CD8-positive, alpha-beta memory T cell (primary cell): ENCODE results near the gene MOK. TPM values are rescaled to one million over a fixed set of nuclear protein-coding genes. Genes with fewer than 3 reads are reported as not detected.
A peak's percentile ranks its signal among the peaks of the same experiment; 100 is the strongest.

ENCODE experiments used
- CTCF ChIA-PET: fragments of 350-600 bp; sonication (Branson Sonifier 250); formaldehyde crosslinking; loops from one replicate; lab custom pipeline; 2021; ENCODE audit warnings: antibody characterized with exemption; lab: Charles Lee
- POLR2A ChIA-PET: fragments of 350-600 bp; sonication (Branson Sonifier 250); formaldehyde crosslinking; loops from one replicate; lab custom pipeline; 2021; ENCODE audit warnings: antibody characterized with exemption; lab: Charles Lee
- DNase-seq, 5 donors: peaks; one replicate each; pipeline versions ENCODE4 v3.0.0 to v3.0.0-alpha.2; 2020 to 2022; ENCODE audit warnings: mixed read lengths in 1 of 5
- H3K27ac ChIP-seq: one replicate; pipeline ENCODE4 v1.7.0; 2013; ENCODE audit warnings: low read depth, mild to moderate bottlenecking, low read length, moderate library complexity
- H3K27me3 ChIP-seq: 2 replicates; pipeline ENCODE4 v1.7.0; 2013; ENCODE audit warnings: low read length, mild to moderate bottlenecking; ENCODE audit not compliant: insufficient read depth, poor library complexity, severe bottlenecking
- H3K36me3 ChIP-seq: 2 replicates; pipeline ENCODE4 v1.7.0; 2013; ENCODE audit warnings: mild to moderate bottlenecking, low read length, moderate library complexity; ENCODE audit not compliant: insufficient read depth
- H3K4me1 ChIP-seq: 2 replicates; pipeline ENCODE4 v1.7.0; 2013; ENCODE audit warnings: mild to moderate bottlenecking, low read length, moderate library complexity; ENCODE audit not compliant: insufficient read depth
- H3K4me3 ChIP-seq: 2 replicates; pipeline ENCODE4 v1.7.0; 2013; ENCODE audit warnings: mild to moderate bottlenecking, low read length
- H3K9me3 ChIP-seq: 2 replicates; pipeline ENCODE4 v1.7.0; 2013; ENCODE audit warnings: mild to moderate bottlenecking, low read length
- H3K27ac Mint-ChIP-seq, 8 donors: one replicate each; pipeline ENCODE4 v1.8.0; 2020 to 2021; ENCODE audit warnings: mixed read lengths in 8 of 8, mild to moderate bottlenecking in 6 of 8, inconsistent platforms in 3 of 8, moderate library complexity in 3 of 8
- H3K27me3 Mint-ChIP-seq, 2 donors: one replicate each; pipeline ENCODE4 v1.8.0; 2020 to 2021; ENCODE audit warnings: mixed read lengths in 2 of 2, mild to moderate bottlenecking in 1 of 2, moderate library complexity in 1 of 2
- H3K36me3 Mint-ChIP-seq, 3 donors: one replicate each; pipeline ENCODE4 v1.8.0; 2020 to 2021; ENCODE audit warnings: mixed read lengths in 3 of 3, inconsistent platforms in 1 of 3, mild to moderate bottlenecking in 1 of 3
- H3K4me1 Mint-ChIP-seq, 3 donors: one replicate each; pipeline ENCODE4 v1.8.0; 2020 to 2021; ENCODE audit warnings: mixed read lengths in 3 of 3, inconsistent platforms in 1 of 3, mild to moderate bottlenecking in 1 of 3
- H3K4me3 Mint-ChIP-seq, 7 donors: one replicate each; pipeline ENCODE4 v1.8.0; 2020 to 2021; ENCODE audit warnings: mixed read lengths in 7 of 7, mild to moderate bottlenecking in 6 of 7, moderate library complexity in 4 of 7, inconsistent platforms in 2 of 7
- H3K9me3 Mint-ChIP-seq, 5 donors: one replicate each; pipeline ENCODE4 v1.8.0; 2020 to 2022; ENCODE audit warnings: mixed read lengths in 5 of 5, mild to moderate bottlenecking in 3 of 5, moderate library complexity in 2 of 5, inconsistent platforms in 1 of 5
- polyA plus RNA-seq: library from polyadenylated mRNA; unstranded; fragments of 300-500 nt; fragmentation: Illumina TruSeq; gene quantifications from one replicate; pipeline ENCODE4 v1.2.3, GENCODE V29; 2021
- total RNA-seq, 2 experiments: library from RNA; stranded (reverse); gene quantifications; one replicate each; pipeline ENCODE4 v1.2.3, GENCODE V29; 2021

The MOK gene
- total and polyA plus RNA-seq, 3 experiments from 2014 or later: 2.8 to 7.3 (median 5.8) TPM

DNA sequence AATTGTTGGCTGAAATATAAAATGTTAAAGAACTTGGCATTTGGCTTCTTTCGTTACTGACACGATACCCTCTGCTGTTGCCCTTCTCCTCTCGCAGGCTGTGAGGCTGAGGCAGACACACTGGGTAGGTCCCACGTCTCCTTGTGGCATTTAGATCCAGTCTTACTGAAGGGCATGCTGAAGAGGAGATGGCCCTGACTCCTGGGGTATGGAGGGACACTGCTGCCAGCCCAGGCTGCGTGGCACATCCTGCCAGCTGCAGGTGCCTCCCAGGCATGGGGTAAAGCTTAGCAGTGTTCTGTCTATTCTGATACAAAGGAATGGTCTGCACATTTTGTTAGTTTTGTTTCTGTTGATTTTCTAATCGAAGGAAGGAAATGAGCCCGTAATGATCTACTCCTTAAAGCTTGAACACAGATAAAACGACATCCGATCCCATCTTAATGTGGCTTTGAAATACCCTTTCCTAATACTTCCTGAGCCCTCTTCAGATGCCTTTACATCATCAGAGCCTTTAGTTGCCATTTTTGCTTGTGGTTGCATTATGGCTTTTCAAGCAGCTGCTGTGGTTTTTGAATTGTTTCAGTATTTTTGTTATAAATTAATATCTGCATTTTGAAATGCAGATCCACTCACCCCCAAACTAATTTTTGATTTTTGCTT is 104.1 kb downstream of the MOK start:
- CTCF ChIA-PET: no interaction called here
- peaks cover 0 to 2% of the 10 kb centered on the region in 2 donors for H3K27me3 Mint-ChIP-seq
- POLR2A ChIA-PET: no interaction called here

DNA sequence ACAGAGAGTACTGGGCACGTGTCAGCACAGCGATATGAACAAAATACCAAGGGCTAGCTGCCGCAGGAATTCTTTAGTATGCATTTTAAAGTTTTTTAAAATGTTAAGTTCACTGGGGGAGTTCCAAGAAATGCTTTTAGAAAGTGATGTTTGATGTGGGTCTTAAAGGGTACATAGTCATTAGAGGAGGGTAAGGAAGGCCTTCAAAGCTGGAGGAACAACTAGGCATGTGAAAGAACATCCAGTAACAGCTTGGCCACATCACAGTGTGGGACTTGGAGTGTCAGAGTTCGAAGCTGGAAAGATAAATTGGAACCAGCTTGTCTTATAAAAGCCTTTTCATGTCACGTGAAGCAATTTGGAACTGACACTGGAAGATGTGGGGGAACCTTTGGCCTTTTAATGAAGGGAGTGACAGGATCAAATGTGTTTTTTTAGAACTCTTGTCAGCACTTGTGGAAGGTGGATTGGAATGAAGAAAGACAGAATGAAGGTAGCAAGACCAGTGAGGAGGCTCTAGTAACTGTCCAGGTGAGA is 107.6 kb downstream of the MOK start:
- Histone ChIP-seq H3K4me3 (no peak overlapping the region), H3K9me3 (no peaks in the 10 kb centered on the region), H3K27ac (no peak overlapping the region), H3K27me3 (no peaks in the 10 kb centered on the region), H3K36me3 (no peaks in the 10 kb centered on the region), H3K4me1 (peaks cover 32% of the 10 kb centered on the region)
- peak overlapping the region in 6 of 8 donors; percentile 0 to 82 (median 50) for H3K27ac Mint-ChIP-seq
- H3K27me3 Mint-ChIP-seq: peaks cover 0 to 2% of the 10 kb centered on the region in 2 donors
- H3K9me3 Mint-ChIP-seq: no peaks in the 10 kb centered on the region
- DNase-seq: no peak
- ChIA-PET CTCF (no interaction called here), POLR2A (no interaction called here)
- no peak overlapping the region for H3K4me3 Mint-ChIP-seq
- H3K36me3 Mint-ChIP-seq: peaks cover 0 to 74% (median 19%) of the 10 kb centered on the region in 3 donors
- H3K4me1 Mint-ChIP-seq: peaks cover 65 to 81% (median 78%) of the 10 kb centered on the region in 3 donors

More for the DNA sequence above, 104.1 kb downstream of the MOK start:
- Histone ChIP-seq H3K4me3 (no peak overlapping the region), H3K27me3 (no peaks in the 10 kb centered on the region), H3K9me3 (no peaks in the 10 kb centered on the region), H3K36me3 (peaks cover 4% of the 10 kb centered on the region), H3K4me1 (peaks cover 32% of the 10 kb centered on the region), H3K27ac (no peak overlapping the region)
- H3K27ac Mint-ChIP-seq: peak overlapping the region; percentile 7 to 86 (median 48)
- DNase-seq: peak in 2 of 5 donors; percentile 15 to 30
- peak overlapping the region in 6 of 7 donors; percentile 6 to 71 (median 51) for H3K4me3 Mint-ChIP-seq
- H3K36me3 Mint-ChIP-seq: peaks cover 0 to 82% (median 17%) of the 10 kb centered on the region in 3 donors
- H3K9me3 Mint-ChIP-seq: no peaks in the 10 kb centered on the region
- peaks cover 55 to 67% (median 61%) of the 10 kb centered on the region in 3 donors for H3K4me1 Mint-ChIP-seq

DNA sequence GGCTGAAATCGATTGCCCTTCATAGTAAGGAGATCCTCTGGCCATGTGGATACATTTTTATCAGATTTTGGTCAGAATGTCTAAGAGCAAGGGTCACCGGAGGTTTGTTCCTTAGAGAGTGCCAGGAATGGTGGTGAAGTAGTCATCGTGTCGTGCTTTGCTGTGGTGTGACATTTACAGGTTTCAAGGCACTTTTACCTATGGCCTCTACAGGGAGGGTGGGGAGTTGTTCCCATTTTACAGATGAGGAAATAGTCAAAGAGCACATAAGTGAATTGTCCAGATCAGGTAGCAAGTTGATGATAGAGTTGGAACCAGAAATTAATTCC is 108.1 kb downstream of the MOK start:
- H3K4me1 Mint-ChIP-seq: peaks cover 63 to 80% (median 77%) of the 10 kb centered on the region in 3 donors
- Histone ChIP-seq H3K27me3 (no peaks in the 10 kb centered on the region), H3K4me1 (peaks cover 32% of the 10 kb centered on the region), H3K36me3 (no peaks in the 10 kb centered on the region), H3K27ac (no peak overlapping the region), H3K4me3 (no peak overlapping the region), H3K9me3 (no peaks in the 10 kb centered on the region)
- ChIA-PET POLR2A (no interaction called here), CTCF (no interaction called here)
- no peak overlapping the region for H3K4me3 Mint-ChIP-seq
- H3K27me3 Mint-ChIP-seq: peaks cover 0 to 2% of the 10 kb centered on the region in 2 donors
- H3K9me3 Mint-ChIP-seq: no peaks in the 10 kb centered on the region
- H3K27ac Mint-ChIP-seq: peak overlapping the region in 4 of 8 donors; percentile 27 to 47 (median 34)
- H3K36me3 Mint-ChIP-seq: peaks cover 0 to 71% (median 19%) of the 10 kb centered on the region in 3 donors
- no peak for DNase-seq

DNA sequence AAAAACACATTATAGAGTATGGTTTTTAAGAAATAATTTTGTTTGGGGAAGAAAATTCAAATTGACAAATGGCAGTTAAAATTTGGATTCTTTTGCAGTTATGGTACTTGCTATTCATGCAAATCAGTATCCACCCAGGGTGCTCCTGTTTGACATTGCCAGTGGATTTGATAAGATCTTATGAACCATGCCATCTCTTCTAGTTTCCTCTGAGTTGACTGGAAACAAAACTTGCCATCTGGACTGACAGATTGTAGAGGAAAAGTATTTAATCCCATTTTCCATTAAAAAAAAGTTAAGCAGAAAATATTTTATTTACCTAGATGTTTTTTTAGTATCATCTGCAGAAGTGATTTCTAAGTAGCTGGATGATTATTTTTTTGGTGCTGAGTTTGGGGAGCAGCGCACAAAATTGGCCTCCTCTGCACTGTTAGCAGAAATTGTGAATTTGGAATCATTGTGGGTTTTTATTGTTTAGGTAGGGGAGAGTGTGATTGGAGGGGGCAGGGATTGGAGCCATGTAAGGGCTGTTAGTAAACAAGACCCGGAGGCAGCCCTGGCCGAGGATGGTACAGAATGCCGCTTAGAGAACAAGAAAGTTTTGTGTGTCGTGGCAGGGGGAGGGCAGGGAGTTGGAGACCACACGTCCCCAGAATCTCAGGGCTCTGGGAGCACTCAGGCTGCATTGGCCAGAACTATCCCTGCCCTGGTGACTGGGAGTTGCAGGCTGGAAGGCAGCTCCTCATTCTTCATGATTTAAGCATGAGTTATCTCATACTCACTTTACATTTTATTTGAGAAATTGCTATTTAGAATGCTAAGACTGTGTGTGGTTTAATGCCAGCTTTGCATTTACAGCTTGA is 108.7 kb downstream of the MOK start:
- H3K9me3 Mint-ChIP-seq: no peaks in the 10 kb centered on the region
- ChIA-PET CTCF (no interaction called here), POLR2A (interaction anchor here (0.6 kb wide), 1 partner anchor 98 kb away, joined by 7 read pairs; no protein-coding TSS in a partner anchor)
- Histone ChIP-seq H3K27me3 (no peaks in the 10 kb centered on the region), H3K4me1 (peaks cover 28% of the 10 kb centered on the region), H3K9me3 (no peaks in the 10 kb centered on the region), H3K36me3 (no peaks in the 10 kb centered on the region), H3K4me3 (no peak overlapping the region), H3K27ac (no peak overlapping the region)
- H3K4me3 Mint-ChIP-seq: no peak overlapping the region
- H3K27me3 Mint-ChIP-seq: peaks cover 0 to 2% of the 10 kb centered on the region in 2 donors
- no peak for DNase-seq
- peak overlapping the region in 2 of 8 donors; percentile 27 to 73 for H3K27ac Mint-ChIP-seq
- H3K4me1 Mint-ChIP-seq: peaks cover 61 to 78% (median 76%) of the 10 kb centered on the region in 3 donors
- peaks cover 0 to 67% (median 19%) of the 10 kb centered on the region in 3 donors for H3K36me3 Mint-ChIP-seq

DNA sequence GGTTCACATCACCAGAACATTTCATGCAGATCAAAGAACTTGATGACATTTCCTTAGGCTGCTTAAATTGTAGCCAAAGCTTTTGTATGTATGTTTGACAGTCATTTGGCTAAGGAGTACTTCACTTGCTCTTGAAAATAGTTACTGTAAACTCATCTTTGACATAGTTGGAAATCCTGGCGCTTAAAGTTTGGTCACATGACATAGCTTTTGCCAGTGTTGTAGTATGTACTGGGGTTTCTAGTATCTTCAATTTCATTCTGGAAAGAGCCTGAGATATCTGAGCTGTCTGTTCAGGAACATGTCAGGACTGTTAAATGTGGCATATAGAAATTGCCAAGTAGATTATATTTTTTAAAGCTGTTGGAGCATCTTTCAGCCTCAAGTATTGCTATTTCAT is 109.5 kb downstream of the MOK start:
- Mint-ChIP-seq H3K27me3 (peaks cover 0 to 2% of the 10 kb centered on the region in 2 donors), H3K27ac (no peak overlapping the region), H3K36me3 (peaks cover 0 to 62% (median 19%) of the 10 kb centered on the region in 3 donors), H3K4me3 (no peak overlapping the region), H3K4me1 (peaks cover 55 to 74% (median 73%) of the 10 kb centered on the region in 3 donors), H3K9me3 (no peaks in the 10 kb centered on the region)
- no peaks in the 10 kb centered on the region for H3K36me3 ChIP-seq
- CTCF ChIA-PET: no interaction called here
- POLR2A ChIA-PET: interaction anchor here (0.6 kb wide), 1 partner anchor 99 kb away, joined by 7 read pairs; no protein-coding TSS in a partner anchor
- H3K27me3 ChIP-seq: no peaks in the 10 kb centered on the region
- no peak for DNase-seq
- peaks cover 26% of the 10 kb centered on the region for H3K4me1 ChIP-seq
- no peak overlapping the region for H3K4me3 ChIP-seq
- H3K9me3 ChIP-seq: no peaks in the 10 kb centered on the region
- H3K27ac ChIP-seq: no peak overlapping the region

DNA sequence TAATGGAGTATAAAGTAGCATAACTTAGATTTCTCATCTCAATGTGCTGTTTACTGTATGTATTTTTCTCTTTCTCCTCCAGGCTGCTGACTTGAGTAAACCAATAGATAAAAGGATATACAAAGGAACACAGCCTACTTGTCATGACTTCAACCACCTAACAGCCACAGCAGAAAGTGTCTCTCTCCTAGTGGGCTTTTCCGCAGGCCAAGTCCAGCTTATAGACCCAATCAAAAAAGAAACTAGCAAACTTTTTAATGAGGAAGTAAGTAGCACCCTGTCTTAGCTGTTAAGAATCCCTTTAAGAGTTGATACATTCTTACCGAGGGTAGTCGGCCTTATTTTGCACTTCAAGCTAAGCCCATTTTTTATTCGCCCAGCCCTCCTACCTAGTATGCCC is 110.1 kb downstream of the MOK start:
- POLR2A ChIA-PET: no interaction called here
- no peak for DNase-seq
- peaks cover 0 to 2% of the 10 kb centered on the region in 2 donors for H3K27me3 Mint-ChIP-seq
- Histone ChIP-seq H3K27ac (no peak overlapping the region), H3K4me1 (peaks cover 20% of the 10 kb centered on the region), H3K9me3 (no peaks in the 10 kb centered on the region), H3K27me3 (no peaks in the 10 kb centered on the region), H3K4me3 (no peak overlapping the region), H3K36me3 (no peaks in the 10 kb centered on the region)
- H3K9me3 Mint-ChIP-seq: no peaks in the 10 kb centered on the region
- H3K36me3 Mint-ChIP-seq: peaks cover 0 to 57% (median 19%) of the 10 kb centered on the region in 3 donors
- peak overlapping the region in 3 of 8 donors; percentile 24 to 51 (median 43) for H3K27ac Mint-ChIP-seq
- H3K4me3 Mint-ChIP-seq: no peak overlapping the region
- CTCF ChIA-PET: no interaction called here
- H3K4me1 Mint-ChIP-seq: peaks cover 51 to 73% (median 70%) of the 10 kb centered on the region in 3 donors

DNA sequence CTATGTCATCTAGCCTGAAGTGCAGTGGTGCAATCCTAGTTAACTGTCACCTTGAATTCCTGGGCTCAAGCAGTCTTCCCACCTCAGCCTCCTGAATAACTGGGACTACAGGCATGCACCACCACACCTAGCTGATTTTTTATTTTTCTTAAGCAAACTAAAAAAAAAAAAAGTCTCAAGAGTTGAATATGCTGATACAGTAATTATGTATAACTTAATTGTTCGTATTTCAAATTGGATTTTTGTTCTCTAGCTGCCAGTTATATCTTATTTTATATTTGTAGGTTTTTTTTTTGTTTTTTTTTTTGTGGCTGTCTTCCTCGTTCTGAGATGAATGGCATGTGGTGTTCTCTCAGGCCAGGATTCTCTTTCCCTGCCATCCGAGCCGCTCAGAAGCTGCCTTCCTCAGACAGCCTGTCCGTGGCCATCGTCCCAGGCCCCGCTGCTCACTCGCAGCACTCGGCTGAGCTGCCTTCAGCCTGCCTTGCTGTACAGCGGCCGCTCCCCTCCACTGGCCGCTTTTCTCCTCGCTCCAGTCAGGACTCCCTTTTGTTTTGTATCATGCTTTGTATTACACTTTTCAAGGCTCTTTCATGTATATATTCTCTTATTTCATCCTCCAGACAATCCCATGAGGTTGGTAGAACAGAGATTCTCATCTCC is 112.0 kb downstream of the MOK start:
- peaks cover 9% of the 10 kb centered on the region for H3K4me1 ChIP-seq
- Mint-ChIP-seq H3K4me3 (no peak overlapping the region), H3K27ac (peak overlapping the region in 1 of 8 donors; percentile 32), H3K36me3 (peaks cover 0 to 41% (median 14%) of the 10 kb centered on the region in 3 donors), H3K4me1 (peaks cover 38 to 61% (median 58%) of the 10 kb centered on the region in 3 donors), H3K27me3 (peaks cover 0 to 2% of the 10 kb centered on the region in 2 donors), H3K9me3 (no peaks in the 10 kb centered on the region)
- no peak overlapping the region for H3K4me3 ChIP-seq
- no peak for DNase-seq
- H3K9me3 ChIP-seq: no peaks in the 10 kb centered on the region
- no peak overlapping the region for H3K27ac ChIP-seq
- H3K27me3 ChIP-seq: no peaks in the 10 kb centered on the region
- POLR2A ChIA-PET: no interaction called here
- no peaks in the 10 kb centered on the region for H3K36me3 ChIP-seq
- CTCF ChIA-PET: no interaction called here
